Islet of Langerhans (tissue), 1 donor: ENCODE results near the gene SUSD2.
"Not testable (repeated sequence)": the region's sequence is repeated elsewhere in the genome, so short reads cannot be mapped to it uniquely, and the experiment has no call there.

ENCODE experiments used
- FAIRE-seq: peaks from one replicate; lab custom pipeline; 2011; peaks lifted over from hg19 to GRCh38; lab: Jason Lieb, UNC

The SUSD2 gene

DNA sequence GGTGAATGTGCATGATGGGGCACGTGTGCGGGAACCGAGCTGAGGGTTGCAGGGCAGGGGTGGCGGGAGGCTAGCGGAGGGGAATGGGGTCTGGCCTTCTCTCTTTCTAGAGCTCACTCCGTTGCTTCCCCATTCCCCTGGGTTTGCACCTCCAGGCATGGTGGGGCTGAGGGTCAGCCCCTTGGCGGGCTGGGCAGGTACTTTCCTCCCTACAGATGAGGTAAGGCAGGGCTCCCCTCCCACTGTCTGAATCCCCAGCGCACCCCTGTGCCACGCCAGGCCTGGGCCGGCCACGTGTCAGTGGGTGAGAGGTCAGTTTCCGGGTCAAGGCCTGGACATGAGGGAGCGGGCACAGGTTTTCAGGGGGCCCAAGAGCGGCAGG, 8.9 kb downstream of the SUSD2 start:
- no peak for FAIRE-seq

- FAIRE-seq: no peak
Measured at GRCh38 chr22:24190596-24191208, 9.4 kb downstream of the SUSD2 start.

- no peak for FAIRE-seq
Measured at GRCh38 chr22:24191381-24191841, 10.1 kb downstream of the SUSD2 start.

DNA sequence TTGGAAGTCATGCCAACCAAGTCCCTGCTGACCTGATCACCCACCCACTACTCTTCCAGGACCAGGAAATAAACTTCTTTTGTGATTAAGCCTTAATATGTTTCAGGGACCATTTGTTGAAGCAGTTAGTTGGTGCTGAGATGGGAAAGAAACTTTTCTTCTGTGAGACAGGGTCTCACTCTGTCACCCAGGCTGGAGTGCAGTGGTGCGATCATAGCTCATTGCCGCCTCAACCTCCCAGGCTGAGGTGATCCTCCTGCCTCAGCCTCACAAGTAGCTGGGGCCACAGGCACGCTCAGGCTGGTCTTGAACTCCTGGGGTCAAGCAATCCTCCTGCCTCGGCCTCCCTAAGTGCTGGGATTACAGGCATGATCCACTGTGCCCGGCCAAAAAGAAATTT, 10.6 kb downstream of the SUSD2 start:
- no peak for FAIRE-seq

- no peak for FAIRE-seq
Measured at GRCh38 chr22:24198682-24199052, 17.4 kb downstream of the SUSD2 start.

- FAIRE-seq: no peak
Measured at GRCh38 chr22:24200619-24201212, 19.4 kb downstream of the SUSD2 start.

- no peak for FAIRE-seq
Measured at GRCh38 chr22:24201681-24202614, 20.7 kb downstream of the SUSD2 start.

DNA sequence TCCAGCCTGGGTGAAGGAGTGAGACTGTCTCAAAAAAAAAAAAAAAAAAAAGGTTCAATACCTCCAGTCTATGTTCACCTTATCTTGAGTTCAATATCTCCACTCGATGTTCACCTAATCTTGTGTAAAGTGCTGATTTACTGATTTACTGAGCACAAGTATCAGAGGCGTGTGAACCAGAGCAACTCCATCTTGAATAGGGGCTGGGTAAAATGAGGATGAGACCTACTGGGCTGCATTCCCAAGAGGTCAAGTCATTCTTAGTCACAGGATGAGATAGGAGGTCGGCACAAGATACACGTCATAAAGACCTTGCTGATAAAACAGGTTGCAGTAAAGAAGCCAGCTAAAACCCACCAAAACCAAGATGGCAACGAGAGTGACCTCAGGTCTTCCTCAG, 22.6 kb downstream of the SUSD2 start:
- FAIRE-seq: not testable (repeated sequence)

DNA sequence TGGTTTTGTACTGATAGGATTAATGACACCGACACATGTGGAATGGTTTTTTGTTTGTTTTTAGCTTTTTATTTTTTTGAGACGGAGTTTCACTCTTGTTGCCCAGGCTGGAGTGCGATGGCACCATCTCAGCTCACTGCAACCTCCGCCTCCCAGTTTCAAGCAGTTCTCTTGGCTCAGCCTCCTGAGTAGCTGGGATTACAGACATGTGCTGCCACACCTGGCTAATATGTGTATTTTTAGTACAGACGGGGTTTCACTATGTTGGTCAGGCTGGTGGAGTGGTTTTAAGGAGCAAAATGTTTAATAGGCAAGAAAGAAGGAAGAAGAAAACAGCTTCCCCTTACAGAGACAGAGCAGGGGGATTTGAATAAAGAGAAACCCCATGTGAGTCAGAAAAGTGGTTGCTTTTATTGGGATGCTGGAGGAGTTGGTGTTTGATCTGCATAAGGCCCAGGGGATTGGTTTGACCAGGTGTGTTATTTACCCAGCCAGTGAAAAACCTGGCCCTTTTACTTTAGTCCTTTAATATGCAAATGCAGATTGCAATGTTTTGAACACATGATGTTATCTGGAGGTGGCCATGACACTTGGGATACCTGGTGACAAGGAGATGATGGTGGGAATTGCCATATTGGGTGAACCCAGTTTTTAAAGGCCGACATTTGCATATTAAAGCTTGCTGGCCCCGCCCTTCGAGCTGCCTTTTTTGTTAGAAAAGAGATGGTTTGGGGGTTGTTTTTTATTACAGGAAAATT, 24.3 kb downstream of the SUSD2 start:
- no peak for FAIRE-seq

DNA sequence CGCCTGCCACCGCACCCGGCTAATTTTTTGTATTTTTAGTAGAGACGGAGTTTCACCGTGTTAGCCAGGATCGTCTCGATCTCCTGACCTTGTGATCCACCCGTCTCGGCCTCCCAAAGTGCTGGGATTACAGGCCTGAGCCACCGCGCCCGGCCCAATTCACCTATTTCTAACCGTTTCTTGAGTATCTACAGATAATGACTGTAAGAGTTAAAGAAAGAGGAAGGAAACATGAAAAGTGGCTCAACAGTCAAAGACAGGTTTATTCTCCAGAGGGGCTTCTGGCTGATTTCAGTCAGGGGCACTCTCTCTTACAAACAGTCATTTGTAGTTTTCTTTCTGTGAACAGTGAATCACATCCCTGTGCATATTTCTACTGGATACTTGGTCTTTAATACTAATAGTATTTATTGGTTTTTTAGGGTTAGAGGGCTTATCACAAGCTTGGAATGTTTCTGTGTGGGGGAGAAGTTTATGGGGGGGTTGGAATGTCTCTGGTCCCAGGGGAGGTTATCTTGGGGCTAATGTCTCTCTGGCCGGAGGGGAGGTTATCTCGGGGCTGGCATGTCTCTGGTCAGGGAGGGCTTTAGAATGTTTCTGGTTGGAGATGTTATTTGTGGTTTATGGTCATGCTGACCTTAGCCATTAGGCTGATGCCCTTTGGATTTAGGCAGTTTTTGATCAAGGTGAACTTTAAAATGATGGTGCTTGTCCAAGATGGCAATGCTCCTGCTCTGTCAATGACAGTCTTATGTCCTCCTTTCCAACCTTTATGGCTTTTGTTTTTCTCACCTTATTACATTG, 25.4 kb downstream of the SUSD2 start:
- FAIRE-seq: not testable (repeated sequence)

DNA sequence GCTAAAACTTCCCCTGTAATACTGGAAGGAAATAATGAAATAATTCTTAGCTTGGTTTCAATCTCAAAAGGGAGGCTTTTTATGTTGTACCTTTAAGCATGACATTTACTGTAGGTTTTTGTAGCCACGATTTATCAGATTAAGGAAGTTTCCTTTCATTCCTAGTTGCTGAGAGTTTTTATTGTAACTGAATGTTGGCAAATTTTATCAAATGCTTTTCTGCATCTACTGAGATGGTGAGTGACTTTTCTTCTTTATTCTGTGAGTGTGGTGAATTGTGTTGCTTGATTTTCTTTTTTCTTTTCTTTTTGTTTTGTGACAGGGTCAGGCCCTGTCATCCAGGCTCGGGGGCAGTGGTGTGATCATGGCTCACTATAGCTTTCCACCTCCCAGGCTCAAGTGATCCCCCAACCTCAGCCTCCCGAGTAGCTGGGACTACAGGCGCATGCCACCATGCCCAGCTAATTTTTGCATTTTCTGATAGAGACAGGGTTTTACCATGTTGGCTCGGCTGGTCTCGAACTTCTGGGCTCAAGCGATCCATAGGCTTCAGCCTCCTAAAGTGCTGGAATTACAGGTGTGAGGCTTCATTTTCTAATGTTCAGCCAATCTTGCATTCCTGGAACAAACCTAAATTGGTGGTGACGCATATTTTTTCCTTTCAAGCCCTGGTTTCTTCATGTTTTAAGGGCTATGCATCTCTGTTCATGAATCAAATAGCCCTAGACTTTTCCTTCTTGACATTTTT, 26.2 kb downstream of the SUSD2 start:
- no peak for FAIRE-seq

- FAIRE-seq: peak; percentile 84
Measured at GRCh38 chr22:24208012-24208749, 26.9 kb downstream of the SUSD2 start.

GRCh38 chr22:24209016-24209415, 27.7 kb downstream of the SUSD2 start:
- FAIRE-seq: no peak

GRCh38 chr22:24209687-24210086, 28.4 kb downstream of the SUSD2 start:
- no peak for FAIRE-seq

DNA sequence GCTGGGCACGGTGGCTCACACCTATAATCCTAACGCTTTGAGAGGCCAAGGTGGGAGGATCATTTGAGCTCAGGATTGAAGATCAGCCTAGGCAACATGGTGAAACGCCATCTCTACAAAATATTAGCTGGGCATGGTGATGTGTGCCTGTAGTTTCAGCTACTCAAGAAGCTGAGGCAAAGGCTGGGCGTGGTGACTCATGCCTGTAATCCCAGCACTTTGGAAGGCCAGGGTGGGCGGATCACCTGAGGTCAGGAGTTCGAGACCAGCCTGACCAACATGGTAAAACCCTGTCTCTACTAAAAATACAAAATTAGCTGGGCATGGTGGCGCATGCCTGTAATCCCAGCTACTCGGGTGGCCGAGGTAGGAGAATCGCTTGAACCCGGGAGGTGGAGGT, 29.1 kb downstream of the SUSD2 start:
- FAIRE-seq: not testable (repeated sequence)

DNA sequence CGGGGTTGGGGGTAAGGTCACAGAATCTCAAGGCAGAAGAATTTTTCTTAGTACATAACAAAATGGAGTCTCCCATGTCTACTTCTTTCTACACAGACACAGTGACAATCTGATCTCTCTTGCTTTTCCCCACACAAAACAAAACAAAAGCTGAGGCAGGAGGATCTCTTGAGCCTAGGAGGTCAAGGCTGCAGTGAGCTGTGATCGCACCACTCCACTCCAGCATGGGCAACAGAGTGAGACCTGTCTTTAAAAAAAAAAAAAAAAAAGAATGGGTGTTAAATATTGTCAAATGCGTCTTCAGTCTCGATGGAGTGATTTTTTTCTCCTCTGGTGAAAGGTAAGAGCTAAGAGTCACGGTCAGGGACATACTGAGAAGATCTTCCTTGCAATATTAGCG, 30.4 kb downstream of the SUSD2 start:
- FAIRE-seq: not testable (repeated sequence)

- not testable (repeated sequence) for FAIRE-seq
Measured at GRCh38 chr22:24213111-24213510, 31.8 kb downstream of the SUSD2 start.

DNA sequence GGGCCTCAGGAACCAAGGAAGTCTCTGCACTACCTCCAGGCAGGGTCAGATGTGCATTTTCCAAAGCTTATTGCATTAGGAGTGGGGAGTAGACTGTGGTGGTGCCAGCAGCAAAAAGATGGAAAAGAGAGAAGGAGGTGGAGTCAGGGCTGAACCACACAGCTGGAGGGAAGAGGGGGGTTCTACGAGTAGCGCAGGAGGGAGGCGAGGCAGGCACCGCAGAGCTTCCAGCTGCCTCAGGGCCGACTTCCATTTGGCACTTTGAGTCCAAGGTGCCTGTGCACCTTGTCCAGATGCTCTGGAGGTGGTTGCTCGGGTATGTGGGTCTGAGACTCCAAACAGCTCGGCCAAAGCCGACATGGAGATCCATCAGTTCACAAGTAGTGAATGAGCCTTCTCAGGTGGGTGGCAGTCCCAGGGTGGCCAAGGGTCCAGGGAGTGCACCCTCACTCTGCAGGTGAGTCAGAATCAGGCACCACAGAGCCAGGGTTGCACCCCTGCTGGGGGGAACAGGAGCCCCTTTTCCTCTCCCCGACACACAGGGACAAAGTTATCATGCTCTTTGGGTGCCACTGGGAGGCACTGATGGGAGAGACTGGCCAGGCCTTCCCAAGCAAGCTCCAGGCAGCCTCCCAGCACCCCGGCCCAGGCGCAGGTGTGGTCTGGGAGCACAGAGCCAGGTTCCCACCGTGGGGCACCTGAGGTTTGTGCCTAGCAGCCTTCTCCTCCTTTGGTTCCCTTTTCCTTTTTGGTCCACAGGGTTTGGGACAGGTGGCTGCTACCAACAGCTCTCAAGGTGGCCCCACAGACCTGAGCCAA, 33.4 kb downstream of the SUSD2 start:
- FAIRE-seq: no peak

GRCh38 chr22:24216541-24217209, 35.4 kb downstream of the SUSD2 start:
- FAIRE-seq: no peak
